Medulla oblongata (tissue), 1 donor: ENCODE data around the gene ZSCAN30.
A peak's percentile ranks its signal among the peaks of the same experiment; 100 is the strongest.

ENCODE experiments used
- DNase-seq: peaks from one replicate; pipeline ENCODE4 v3.0.0-alpha.2; 2015; ENCODE audit errors: extremely low spot score

The ZSCAN30 gene

GRCh38 chr18:35282353-35282752 is 7.7 kb downstream of the ZSCAN30 start:
- DNase-seq, result no peak

- no peak for DNase-seq
Measured at GRCh38 chr18:35278969-35279368, 11.1 kb downstream of the ZSCAN30 start.

GRCh38 chr18:35278085-35278484 is 11.9 kb downstream of the ZSCAN30 start:
- no peak for DNase-seq

- DNase-seq, result no peak
Measured at GRCh38 chr18:35277633-35278032, 12.4 kb downstream of the ZSCAN30 start.

GRCh38 chr18:35276267-35276666 is 13.8 kb downstream of the ZSCAN30 start:
- no peak for DNase-seq

GRCh38 chr18:35271656-35272055 is 18.4 kb downstream of the ZSCAN30 start:
- no peak for DNase-seq

GRCh38 chr18:35268821-35269220 is 21.2 kb downstream of the ZSCAN30 start:
- DNase-seq, result peak; percentile 36

- DNase-seq, result no peak
Measured at GRCh38 chr18:35267809-35268208, 22.2 kb downstream of the ZSCAN30 start.

GRCh38 chr18:35267161-35267651 is 22.8 kb downstream of the ZSCAN30 start:
- DNase-seq, result peak; percentile 83

GRCh38 chr18:35264409-35264808 is 25.6 kb downstream of the ZSCAN30 start:
- DNase-seq, result no peak

GRCh38 chr18:35256947-35257346 is 33.1 kb downstream of the ZSCAN30 start:
- no peak for DNase-seq

- no peak for DNase-seq
Measured at GRCh38 chr18:35253655-35254287, 36.3 kb downstream of the ZSCAN30 start.

GRCh38 chr18:35252466-35252865 is 37.6 kb downstream of the ZSCAN30 start:
- no peak for DNase-seq

GRCh38 chr18:35248429-35248828 is 41.6 kb downstream of the ZSCAN30 start:
- no peak for DNase-seq

- peak; percentile 44 for DNase-seq
Measured at GRCh38 chr18:35247412-35248249, 42.4 kb downstream of the ZSCAN30 start.

- DNase-seq, result no peak
Measured at GRCh38 chr18:35246831-35247230, 43.2 kb downstream of the ZSCAN30 start.

GRCh38 chr18:35245719-35246317 is 44.2 kb downstream of the ZSCAN30 start:
- DNase-seq, result no peak

GRCh38 chr18:35244671-35245070 is 45.4 kb downstream of the ZSCAN30 start:
- no peak for DNase-seq

GRCh38 chr18:35242426-35242825 is 47.6 kb downstream of the ZSCAN30 start:
- no peak for DNase-seq

GRCh38 chr18:35241448-35241804 is 48.6 kb downstream of the ZSCAN30 start:
- no peak for DNase-seq

GRCh38 chr18:35240664-35241447 is 49.2 kb downstream of the ZSCAN30 start, which contains the start of gene ZNF397:
Gene ZNF397, plus strand, starts transcription at chr18:35241034. Its CDS starts 1,437 bp downstream, at chr18:35242471.
- DNase-seq, result peak; percentile 98

- no peak for DNase-seq
Measured at GRCh38 chr18:35239314-35239713, 50.7 kb downstream of the ZSCAN30 start.
